Measurements from ENCODE around the gene PDZD11. TPM values are rescaled to one million over a fixed set of nuclear protein-coding genes. Genes with fewer than 3 reads are reported as not detected.

PDZD11 gene
- total and polyA plus RNA-seq, 2 donors (not counting 3 experiments of a cell fraction or from before 2014, with no cell fraction given) = 45.6 to 76.0 TPM

GRCh38 chrX:70281951-70282350, 7.8 kb downstream of the PDZD11 start, which contains the start of gene RAB41:
Gene RAB41, plus strand, starts transcription at chrX:70282172. Its CDS starts 46 bp downstream, at chrX:70282218.
- H3K27me3 ChIP-seq (ENCODE audit: control insufficient read depth in 2 of 2, insufficient read depth in 2 of 2, low read length in 2 of 2) = no peaks in the 10 kb centered on the region
- TF ChIP-seq JUN (IDR thresholded peaks at IDR 0.05; ENCODE audit: borderline replicate concordance, insufficient read depth, insufficient read length, low read depth) = no peak
- no peak for TF ChIP-seq GATA2 (IDR thresholded peaks at IDR 0.05; ENCODE audit: insufficient read depth, insufficient read length, low read depth, low read length)
- TF ChIP-seq EZH2 (IDR thresholded peaks at IDR 0.05; ENCODE audit: borderline replicate concordance, low read depth, low read length, severe bottlenecking) = no peak
- TF ChIP-seq POLR2AphosphoS5 (IDR thresholded peaks at IDR 0.05; ENCODE audit: insufficient read depth, low read depth, low read length) = no peak
- no peak for TF ChIP-seq CTCF (IDR thresholded peaks at IDR 0.05; ENCODE audit: extremely low read depth in 1 of 2, insufficient read depth in 1 of 2, low read depth in 1 of 2, low read length in 2 of 2)
- no peak for TF ChIP-seq MAX (IDR thresholded peaks at IDR 0.05; ENCODE audit: insufficient read depth, insufficient read length)
- no peak for TF ChIP-seq FOS (IDR thresholded peaks at IDR 0.05; ENCODE audit: borderline replicate concordance, insufficient read depth, low read length)
- no peak for TF ChIP-seq MYC (IDR thresholded peaks at IDR 0.05; ENCODE audit: low read depth, low read length)
- TF ChIP-seq POLR2A (IDR thresholded peaks at IDR 0.05; ENCODE audit: low read depth, low read length) = no peak
- CTCF ChIA-PET = no interaction called here
- FAIRE-seq (no peak), DNase-seq (ENCODE audit: low read depth, low spot score) (no peak)
- H3K4me2 ChIP-seq (ENCODE audit: insufficient read depth, low read length) = no peak within 1 kb of the TSS
- no peaks in the 10 kb centered on the region for H3K79me2 ChIP-seq (ENCODE audit: control insufficient read depth, insufficient read depth, low read length)
- no peak within 1 kb of the TSS for H3K27ac ChIP-seq (ENCODE audit: insufficient read depth, low read depth, low read length)
- no peaks in the 10 kb centered on the region for H3K9me3 ChIP-seq (replicated peaks; ENCODE audit: control insufficient read depth, insufficient read depth, low read length)
- H3K36me3 ChIP-seq (ENCODE audit: control insufficient read depth in 2 of 2, extremely low read depth in 1 of 2, insufficient read depth in 2 of 2, low read length in 2 of 2) = no peaks in the 10 kb centered on the region
- intact Hi-C loops (cut with micrococcal nuclease) = no loop called here
- no peaks in the 10 kb centered on the region for H4K20me1 ChIP-seq (replicated peaks; ENCODE audit: control insufficient read depth, extremely low read depth, insufficient read depth, low read length)
- dilution Hi-C loops (cut with MboI; ENCODE audit: extremely low pct_ligation_motif_present, low sequenced_read_pairs) = no loop called here
- BruUV-seq (replicated peaks) = no TSS peak
- H2AFZ ChIP-seq (ENCODE audit: low read depth, low read length) = no peak within 1 kb of the TSS
- no peaks in the 10 kb centered on the region for H3K4me1 ChIP-seq (ENCODE audit: control insufficient read depth, extremely low read depth, insufficient read depth, low read length)
- H3K4me3 ChIP-seq (replicated peaks in 1 of 3; ENCODE audit: insufficient read depth in 1 of 3, low read depth in 1 of 3, low read length in 3 of 3) = no peak within 1 kb of the TSS
- H3K9me1 ChIP-seq (replicated peaks; ENCODE audit: control insufficient read depth, extremely low read depth, insufficient read depth, low read length) = no peaks in the 10 kb centered on the region
- H3K9ac ChIP-seq (replicated peaks; ENCODE audit: extremely low read depth, insufficient read depth, low read length) = no peak within 1 kb of the TSS
- POLR2A ChIA-PET = no interaction called here
